T-helper 17 cell (primary cell): ENCODE data around the gene DNER. TPM values are rescaled to one million over a fixed set of nuclear protein-coding genes. Genes with fewer than 3 reads are reported as not detected.

Source experiments
- ATAC-seq: fragments of 150-1000 bp; cut with Tn5 transposase; 2 replicates; pipeline ENCODE4 v1.10.0; 2021; ENCODE audit warnings: mild to moderate bottlenecking, moderate library complexity
- DNase-seq, 3 donors: peaks; one replicate each; pipeline versions ENCODE4 v3.0.0 to v3.0.0-alpha.2; 2020 to 2021
- H3K9me3 ChIP-seq: one replicate; pipeline ENCODE4 v1.7.0; 2013; ENCODE audit warnings: low read length, mild to moderate bottlenecking; ENCODE audit not compliant: control insufficient read depth, poor library complexity, severe bottlenecking
- H3K27ac Mint-ChIP-seq: one replicate; pipeline ENCODE4 v1.8.0; 2022; ENCODE audit warnings: mild to moderate bottlenecking, moderate library complexity, mixed read lengths
- H3K27me3 Mint-ChIP-seq: one replicate; pipeline ENCODE4 v1.8.0; 2022; ENCODE audit warnings: mixed read lengths
- H3K36me3 Mint-ChIP-seq: one replicate; pipeline ENCODE4 v1.8.0; 2022; ENCODE audit warnings: low read depth, mixed read lengths
- H3K4me1 Mint-ChIP-seq: one replicate; pipeline ENCODE4 v1.8.0; 2022; ENCODE audit warnings: mild to moderate bottlenecking, mixed read lengths
- H3K4me3 Mint-ChIP-seq: one replicate; pipeline ENCODE4 v1.8.0; 2022; ENCODE audit warnings: mild to moderate bottlenecking, moderate library complexity, mixed read lengths
- total RNA-seq, 4 donors: library from RNA in 2 of 4; stranded (reverse) in 2 of 4; gene quantifications; one replicate each; pipeline ENCODE4 v1.2.3 and lab custom pipeline; 2022 to 2026

DNER gene
- total RNA-seq, 2 donors from 2014 or later: 0.22 TPM; not detected in 1

DNA sequence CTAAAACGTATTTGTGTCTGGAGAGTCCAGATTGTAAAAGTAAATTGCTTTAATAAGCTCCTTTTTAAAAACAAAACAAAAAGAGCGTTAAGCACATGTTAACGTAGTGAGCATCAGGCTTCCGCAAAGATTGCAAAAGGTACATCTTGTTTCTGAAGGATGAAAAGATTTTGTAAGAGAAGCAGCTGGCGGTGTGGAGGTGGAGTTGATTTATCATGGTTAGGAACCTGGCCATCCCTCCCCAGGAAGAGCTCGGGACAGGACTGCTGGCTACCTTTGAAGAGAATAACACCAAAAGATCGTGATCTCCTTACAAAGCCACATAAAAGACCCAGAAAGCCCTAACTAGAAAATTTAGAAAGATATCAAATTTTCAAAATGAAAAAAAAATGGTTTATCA lies 132.2 kb downstream of the DNER start:
- H3K9me3 ChIP-seq: no peaks in the 10 kb centered on the region
- peaks cover 75% of the 10 kb centered on the region for H3K27me3 Mint-ChIP-seq
- peaks cover 7% of the 10 kb centered on the region for H3K36me3 Mint-ChIP-seq
- H3K4me1 Mint-ChIP-seq: no peaks in the 10 kb centered on the region
- DNase-seq: no peak
- H3K27ac Mint-ChIP-seq: no peak overlapping the region
- H3K4me3 Mint-ChIP-seq: no peak overlapping the region
- no peak for ATAC-seq

DNA sequence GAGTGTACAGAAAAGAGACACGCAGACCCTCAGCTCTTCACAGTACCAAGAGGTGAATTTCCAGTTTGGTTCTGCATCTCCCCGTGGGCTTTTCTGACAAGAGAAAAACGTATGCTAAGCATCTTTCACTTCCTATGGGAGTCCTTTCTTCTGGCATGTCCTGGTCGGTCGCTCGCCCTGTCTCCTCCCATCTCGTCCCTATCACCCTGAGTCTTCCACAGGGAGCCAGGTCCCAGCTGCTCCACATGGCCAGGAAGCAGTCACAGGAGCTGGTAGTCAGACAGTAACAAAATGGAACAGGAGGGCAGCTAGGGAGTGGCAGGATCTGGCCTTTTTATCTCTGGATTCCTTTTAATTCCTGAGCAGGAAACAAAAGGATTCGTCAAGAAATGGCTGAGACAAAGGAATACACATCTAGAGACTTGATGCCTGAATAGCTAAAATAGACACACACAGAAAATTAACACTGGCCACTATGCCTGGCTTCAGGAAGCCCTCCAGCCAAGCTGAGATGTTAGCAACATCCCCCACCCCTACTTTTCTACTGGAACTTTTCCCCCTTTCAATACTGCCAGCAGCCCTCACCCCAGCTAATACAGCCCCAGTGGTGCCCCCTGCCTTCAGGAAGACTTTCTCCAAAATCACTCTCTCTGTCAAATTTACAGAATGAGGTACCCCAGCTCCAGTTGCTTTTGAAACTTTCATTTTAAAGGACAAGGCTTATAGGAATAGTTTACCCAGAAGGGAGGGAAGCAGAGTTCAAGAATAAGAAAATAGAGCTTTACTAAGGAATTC lies 136.1 kb downstream of the DNER start:
- no peak for DNase-seq
- no peak for ATAC-seq
- no peaks in the 10 kb centered on the region for H3K9me3 ChIP-seq
- Mint-ChIP-seq H3K4me3 (no peak overlapping the region), H3K36me3 (peaks cover 10% of the 10 kb centered on the region), H3K27me3 (peaks cover 64% of the 10 kb centered on the region), H3K27ac (no peak overlapping the region), H3K4me1 (no peaks in the 10 kb centered on the region)

DNA sequence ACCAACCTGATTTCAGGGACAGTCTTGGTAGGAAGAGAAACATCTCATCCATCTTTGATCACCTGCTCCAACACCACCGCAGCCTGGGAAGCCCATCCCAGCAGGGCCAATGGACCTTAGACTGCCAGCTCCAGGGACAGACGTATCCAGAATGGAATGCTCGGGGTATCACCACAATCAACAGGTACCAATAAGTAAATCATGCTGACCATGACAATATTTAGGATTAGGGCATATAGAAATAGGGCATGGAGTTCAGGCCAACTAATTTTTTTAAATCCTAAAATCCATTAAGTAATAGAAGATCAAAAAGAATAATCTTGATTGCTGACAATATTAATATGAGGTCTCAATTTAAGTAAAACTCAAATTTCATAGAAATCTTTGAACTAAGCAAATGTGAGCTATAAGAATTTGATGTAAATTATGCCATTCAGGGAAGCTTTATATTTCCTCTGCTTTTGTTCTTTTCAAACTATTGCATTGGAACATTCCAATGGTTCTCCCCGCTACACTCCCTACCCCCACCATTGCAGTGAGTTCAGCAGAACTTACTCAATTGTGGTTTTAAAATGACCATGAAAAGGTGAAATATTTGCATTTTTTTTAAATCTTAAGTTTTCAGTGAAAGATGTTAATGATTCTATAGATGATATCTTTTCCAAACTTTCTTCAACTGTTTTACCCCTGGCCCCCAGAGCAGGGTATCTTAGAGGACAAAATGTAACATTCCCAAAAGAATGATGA lies 138.6 kb downstream of the DNER start:
- DNase-seq (no peak), ATAC-seq (no peak)
- peaks cover 47% of the 10 kb centered on the region for H3K27me3 Mint-ChIP-seq
- no peaks in the 10 kb centered on the region for H3K9me3 ChIP-seq
- H3K27ac Mint-ChIP-seq: no peak overlapping the region
- no peak overlapping the region for H3K4me3 Mint-ChIP-seq
- no peaks in the 10 kb centered on the region for H3K4me1 Mint-ChIP-seq
- peaks cover 8% of the 10 kb centered on the region for H3K36me3 Mint-ChIP-seq

DNA sequence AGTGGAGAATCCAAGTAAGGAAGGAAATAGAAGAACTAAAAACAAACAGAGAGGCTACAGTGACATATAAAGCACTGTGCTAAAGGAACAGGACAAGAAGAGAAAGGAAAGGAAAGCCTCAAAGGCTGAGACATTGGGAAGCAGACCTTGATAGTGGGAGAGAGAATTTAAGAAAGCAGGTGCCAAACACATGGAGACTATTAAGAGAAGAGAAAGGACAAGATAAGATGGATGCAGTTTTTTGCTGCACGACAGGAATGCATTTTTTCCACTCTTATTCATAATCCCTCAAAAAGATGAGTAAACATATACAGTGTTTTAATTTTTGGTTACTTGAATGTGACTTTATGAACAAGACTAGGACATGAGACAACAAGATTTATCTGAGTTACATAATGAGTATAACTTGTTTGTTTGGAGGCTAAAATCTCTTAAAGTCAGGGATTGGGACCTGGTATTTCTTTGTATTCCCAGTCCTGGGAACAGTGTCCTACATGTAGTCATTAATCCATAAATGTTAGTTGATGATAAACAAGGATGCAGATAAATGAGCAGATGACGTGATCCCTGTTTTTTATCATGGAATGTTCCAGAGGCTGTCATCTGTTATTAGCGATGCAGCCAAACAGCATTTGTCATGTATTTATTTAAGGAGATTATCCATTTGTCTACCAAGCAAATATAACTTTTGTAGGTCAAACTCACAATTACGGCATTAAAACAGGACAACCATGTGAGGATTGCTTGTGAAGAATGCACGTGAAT lies 141.7 kb downstream of the DNER start:
- ATAC-seq (no peak), DNase-seq (no peak)
- peaks cover 4% of the 10 kb centered on the region for H3K36me3 Mint-ChIP-seq
- H3K9me3 ChIP-seq: no peaks in the 10 kb centered on the region
- no peak overlapping the region for H3K27ac Mint-ChIP-seq
- H3K4me1 Mint-ChIP-seq: no peaks in the 10 kb centered on the region
- peaks cover 22% of the 10 kb centered on the region for H3K27me3 Mint-ChIP-seq
- no peak overlapping the region for H3K4me3 Mint-ChIP-seq

DNA sequence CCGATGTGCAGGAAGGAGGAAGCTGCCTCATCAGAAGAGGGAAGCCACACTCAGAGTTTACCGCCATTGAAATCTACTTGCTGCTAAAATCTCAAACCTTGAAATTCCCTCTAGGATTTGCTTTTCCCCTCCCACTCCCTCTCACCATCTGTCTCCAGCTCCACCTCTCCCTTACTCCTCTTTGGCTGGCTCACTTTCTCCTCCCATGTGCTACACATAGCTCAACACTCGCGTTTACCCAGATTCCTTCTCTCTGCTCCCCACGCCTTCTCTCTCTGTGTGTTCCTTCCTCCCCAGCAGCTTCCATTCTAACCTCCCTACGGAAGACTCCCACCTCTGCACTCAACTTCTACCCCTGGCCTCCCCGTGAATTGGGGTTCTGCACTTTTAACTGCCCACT lies 143.1 kb downstream of the DNER start:
- H3K4me3 Mint-ChIP-seq: no peak overlapping the region
- H3K4me1 Mint-ChIP-seq: no peaks in the 10 kb centered on the region
- ATAC-seq (no peak), DNase-seq (no peak)
- no peak overlapping the region for H3K27ac Mint-ChIP-seq
- peaks cover 2% of the 10 kb centered on the region for H3K36me3 Mint-ChIP-seq
- H3K27me3 Mint-ChIP-seq: peaks cover 9% of the 10 kb centered on the region
- H3K9me3 ChIP-seq: no peaks in the 10 kb centered on the region

DNA sequence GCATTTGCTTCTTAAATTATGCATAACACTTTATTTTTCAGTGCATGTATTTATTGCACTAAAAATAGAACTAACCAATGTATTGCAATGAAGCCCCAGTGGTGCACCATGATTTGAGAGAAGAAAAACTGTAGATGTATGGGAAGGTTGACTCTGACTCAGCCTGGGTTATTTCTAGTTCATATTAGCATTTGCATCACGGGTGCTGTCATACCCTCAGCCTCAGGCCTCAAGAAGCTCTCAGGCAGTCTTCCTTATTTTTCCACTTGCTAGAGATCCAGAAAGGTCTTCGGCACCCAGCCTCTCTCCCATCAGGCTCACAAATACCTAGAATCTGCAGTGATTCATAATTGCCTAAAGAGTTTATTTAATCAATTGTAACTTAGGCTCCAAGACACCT lies 148.0 kb downstream of the DNER start:
- H3K9me3 ChIP-seq: no peaks in the 10 kb centered on the region
- Mint-ChIP-seq H3K27me3 (no peaks in the 10 kb centered on the region), H3K4me3 (no peak overlapping the region), H3K4me1 (no peaks in the 10 kb centered on the region), H3K36me3 (no peaks in the 10 kb centered on the region), H3K27ac (no peak overlapping the region)
- no peak for DNase-seq
- ATAC-seq: no peak

DNA sequence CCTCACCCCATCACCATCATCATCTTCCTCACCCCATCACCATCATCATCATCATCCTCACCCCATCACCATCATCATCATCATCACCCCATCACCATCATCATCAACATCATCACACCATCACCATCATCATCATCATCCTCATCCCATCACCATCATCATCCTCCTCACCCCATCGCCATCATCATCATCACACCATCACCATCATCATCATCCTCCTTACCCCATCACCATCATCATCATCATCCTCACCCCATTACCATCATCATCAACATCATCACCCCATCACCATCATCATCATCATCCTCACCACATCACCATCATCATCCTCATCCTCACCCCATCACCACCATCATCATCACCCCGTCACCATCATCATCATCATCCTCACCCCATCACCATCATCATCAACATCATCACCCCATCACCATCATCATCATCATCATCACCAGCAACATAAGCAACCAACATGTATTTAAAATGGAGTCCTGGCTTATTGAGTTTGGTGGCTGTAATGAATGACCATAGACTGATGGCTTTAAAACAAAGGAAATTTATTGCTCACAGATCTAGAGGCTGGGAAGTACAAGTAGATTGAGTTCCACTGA lies 150.0 kb downstream of the DNER start:
- Mint-ChIP-seq H3K4me1 (no peaks in the 10 kb centered on the region), H3K27me3 (no peaks in the 10 kb centered on the region), H3K27ac (no peak overlapping the region), H3K36me3 (no peaks in the 10 kb centered on the region), H3K4me3 (no peak overlapping the region)
- DNase-seq (no peak), ATAC-seq (no peak)
- H3K9me3 ChIP-seq: no peaks in the 10 kb centered on the region

DNA sequence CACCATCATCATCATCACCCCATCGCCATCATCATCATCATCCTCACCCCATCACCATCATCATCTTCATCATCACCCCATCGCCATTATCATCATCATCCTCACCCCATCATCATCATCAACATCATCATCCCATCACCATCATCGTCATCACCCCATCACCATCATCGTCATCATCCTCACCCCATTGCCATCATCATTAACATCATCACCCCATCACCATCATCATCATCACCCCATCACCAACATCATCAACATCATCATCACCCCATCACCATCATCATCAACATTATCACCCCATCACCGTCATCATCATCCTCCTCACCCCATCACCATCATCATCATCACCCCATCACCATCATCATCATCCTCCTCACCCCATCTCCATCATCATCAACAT lies 151.0 kb downstream of the DNER start:
- Mint-ChIP-seq H3K4me1 (no peaks in the 10 kb centered on the region), H3K27ac (no peak overlapping the region), H3K27me3 (no peaks in the 10 kb centered on the region)

DNA sequence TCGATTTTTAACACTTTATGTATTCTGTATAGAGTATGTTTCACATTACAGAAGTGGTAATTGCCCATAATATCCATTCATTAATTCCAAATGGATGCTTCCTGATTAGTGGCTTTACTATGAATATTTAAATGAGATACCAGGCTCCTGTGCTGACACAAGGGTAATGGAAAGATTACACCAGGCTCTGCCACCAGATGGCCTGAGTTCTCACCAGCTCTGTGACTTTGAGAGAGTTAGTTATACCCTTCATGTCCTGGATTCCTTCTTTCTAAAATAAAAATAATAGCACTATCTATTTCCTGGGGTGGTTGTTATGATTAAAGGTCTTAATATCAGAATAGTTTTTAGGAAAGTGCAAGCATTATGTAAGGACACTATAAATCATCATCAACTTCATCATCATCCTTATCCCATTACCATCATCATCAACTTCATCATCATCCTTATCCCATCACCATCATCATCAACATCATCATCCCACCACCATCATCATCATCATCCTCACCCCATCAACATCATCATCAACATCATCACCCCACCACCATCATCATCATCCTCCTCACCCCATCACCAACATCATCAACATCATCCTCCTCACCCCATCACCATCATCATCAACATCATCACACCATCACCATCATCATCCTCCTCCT lies 151.8 kb downstream of the DNER start:
- no peak overlapping the region for H3K27ac Mint-ChIP-seq
- H3K4me3 Mint-ChIP-seq: no peak overlapping the region
- no peak for DNase-seq
- H3K27me3 Mint-ChIP-seq: no peaks in the 10 kb centered on the region
- no peak for ATAC-seq
- no peaks in the 10 kb centered on the region for H3K4me1 Mint-ChIP-seq
- no peaks in the 10 kb centered on the region for H3K36me3 Mint-ChIP-seq
- no peaks in the 10 kb centered on the region for H3K9me3 ChIP-seq

More for the DNA sequence above, 151.0 kb downstream of the DNER start:
- no peaks in the 10 kb centered on the region for H3K9me3 ChIP-seq
- DNase-seq (no peak), ATAC-seq (no peak)
- H3K4me3 Mint-ChIP-seq: no peak overlapping the region
- H3K36me3 Mint-ChIP-seq: no peaks in the 10 kb centered on the region

DNA sequence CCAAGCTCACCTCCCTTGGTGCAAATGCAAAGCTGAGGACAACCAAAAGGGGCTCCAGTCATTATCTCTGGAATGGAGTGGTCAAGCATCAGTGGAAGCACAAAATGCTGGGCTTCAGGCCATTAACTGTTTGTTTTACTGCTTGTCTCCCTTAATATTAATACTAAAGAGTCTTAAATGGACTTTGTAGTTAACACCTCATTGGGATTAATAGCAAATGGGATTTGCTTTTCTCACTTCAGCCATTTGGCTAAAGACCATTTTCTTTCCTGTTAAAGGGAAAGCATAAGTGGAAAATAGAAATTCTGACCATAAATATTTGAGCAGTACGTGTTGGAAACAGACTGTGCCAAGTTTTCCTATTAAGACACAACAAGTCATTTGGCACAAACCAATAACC lies 154.4 kb downstream of the DNER start:
- H3K9me3 ChIP-seq: no peaks in the 10 kb centered on the region
- Mint-ChIP-seq H3K27me3 (peaks cover 7% of the 10 kb centered on the region), H3K27ac (no peak overlapping the region), H3K4me1 (no peaks in the 10 kb centered on the region), H3K36me3 (peaks cover 2% of the 10 kb centered on the region), H3K4me3 (no peak overlapping the region)
- DNase-seq: no peak
- ATAC-seq: no peak

DNA sequence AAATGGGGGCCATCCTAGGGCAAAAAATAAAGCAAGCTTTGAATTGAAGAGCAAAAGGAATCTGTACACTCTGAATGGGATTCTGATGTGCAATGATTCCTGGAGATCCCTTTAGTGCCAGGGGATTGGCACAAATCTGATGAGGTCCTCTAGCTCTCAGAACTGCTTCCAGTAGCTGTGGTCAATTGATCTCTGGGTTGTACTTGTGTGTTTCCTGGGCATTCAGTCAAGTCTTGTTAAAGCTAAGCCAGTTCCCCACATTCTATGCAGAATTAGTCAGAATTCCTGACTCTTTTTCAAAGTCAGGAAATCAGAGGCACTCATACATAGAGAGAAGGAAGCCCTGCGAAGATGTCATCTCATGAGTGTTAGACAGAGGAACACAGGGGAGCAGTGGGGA lies 161.3 kb downstream of the DNER start:
- no peak for ATAC-seq
- no peak for DNase-seq
- Mint-ChIP-seq H3K27ac (no peak overlapping the region), H3K4me3 (no peak overlapping the region), H3K27me3 (peaks cover 22% of the 10 kb centered on the region), H3K4me1 (no peaks in the 10 kb centered on the region), H3K36me3 (peaks cover 2% of the 10 kb centered on the region)
- no peaks in the 10 kb centered on the region for H3K9me3 ChIP-seq

DNA sequence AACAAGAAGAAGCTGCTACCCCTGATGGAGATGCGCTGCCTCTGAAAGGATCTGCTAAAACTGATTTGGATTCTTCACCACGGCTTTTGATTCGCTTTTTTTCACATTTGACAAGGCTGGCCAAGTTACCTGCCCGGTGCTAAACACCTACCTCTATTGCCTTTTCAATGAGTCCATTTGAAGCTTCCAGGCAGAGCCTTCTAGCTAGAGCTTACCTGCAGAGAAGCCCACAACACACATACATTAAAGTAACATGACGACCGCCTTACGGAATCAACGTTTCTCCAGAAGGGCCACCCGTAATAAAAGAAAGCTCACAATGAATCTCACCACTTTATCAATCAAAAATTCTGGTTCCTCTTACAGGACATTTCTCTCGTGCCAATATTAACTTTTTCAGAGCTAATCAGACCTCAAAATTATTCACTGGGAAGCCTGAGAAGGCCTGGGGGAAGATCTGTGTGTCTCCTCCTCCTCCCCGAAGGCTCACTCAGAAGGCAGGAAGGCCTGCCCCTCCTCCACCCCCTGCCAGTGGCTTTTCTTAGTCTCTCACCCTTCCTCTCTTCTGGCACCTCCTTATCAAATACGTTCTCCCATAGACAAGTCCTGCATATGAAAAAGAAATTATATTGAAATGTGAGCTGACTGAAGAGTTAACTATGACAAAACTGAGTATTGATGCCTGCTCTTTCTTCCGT lies 171.0 kb downstream of the DNER start:
- Mint-ChIP-seq H3K27me3 (peaks cover 13% of the 10 kb centered on the region), H3K4me1 (peaks cover 7% of the 10 kb centered on the region), H3K36me3 (no peaks in the 10 kb centered on the region), H3K4me3 (no peak overlapping the region), H3K27ac (no peak overlapping the region)
- DNase-seq: no peak
- no peak for ATAC-seq
- H3K9me3 ChIP-seq: no peaks in the 10 kb centered on the region
